ENCODE results near the gene ZBTB20.

DNA sequence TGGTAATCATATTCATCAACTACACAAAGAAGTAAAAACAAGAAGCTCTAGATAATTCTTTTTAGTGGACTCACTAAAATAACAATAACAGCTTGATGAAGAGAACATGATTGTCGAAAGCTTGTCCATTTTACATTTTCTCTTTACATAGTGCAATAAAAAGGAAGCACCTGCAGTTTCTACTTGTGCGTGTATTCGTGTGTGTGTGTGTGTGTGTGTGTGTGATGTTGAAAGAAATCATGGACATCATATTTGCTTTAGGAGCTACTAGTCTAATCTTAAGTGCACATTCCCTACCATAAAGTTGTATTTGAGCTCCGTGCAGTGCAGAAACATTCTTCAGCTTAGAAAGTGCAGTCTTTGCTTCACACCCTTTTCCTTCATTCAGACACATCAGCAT, 288.8 kb downstream of the ZBTB20 start:
- TF ChIP-seq, protein P1, sequence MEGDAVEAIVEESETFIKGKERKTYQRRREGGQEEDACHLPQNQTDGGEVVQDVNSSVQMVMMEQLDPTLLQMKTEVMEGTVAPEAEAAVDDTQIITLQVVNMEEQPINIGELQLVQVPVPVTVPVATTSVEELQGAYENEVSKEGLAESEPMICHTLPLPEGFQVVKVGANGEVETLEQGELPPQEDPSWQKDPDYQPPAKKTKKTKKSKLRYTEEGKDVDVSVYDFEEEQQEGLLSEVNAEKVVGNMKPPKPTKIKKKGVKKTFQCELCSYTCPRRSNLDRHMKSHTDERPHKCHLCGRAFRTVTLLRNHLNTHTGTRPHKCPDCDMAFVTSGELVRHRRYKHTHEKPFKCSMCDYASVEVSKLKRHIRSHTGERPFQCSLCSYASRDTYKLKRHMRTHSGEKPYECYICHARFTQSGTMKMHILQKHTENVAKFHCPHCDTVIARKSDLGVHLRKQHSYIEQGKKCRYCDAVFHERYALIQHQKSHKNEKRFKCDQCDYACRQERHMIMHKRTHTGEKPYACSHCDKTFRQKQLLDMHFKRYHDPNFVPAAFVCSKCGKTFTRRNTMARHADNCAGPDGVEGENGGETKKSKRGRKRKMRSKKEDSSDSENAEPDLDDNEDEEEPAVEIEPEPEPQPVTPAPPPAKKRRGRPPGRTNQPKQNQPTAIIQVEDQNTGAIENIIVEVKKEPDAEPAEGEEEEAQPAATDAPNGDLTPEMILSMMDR (IDR thresholded peaks at IDR 0.05; ENCODE audit: low read length), result no peak
- TF ChIP-seq EZH2 (optimal IDR thresholded peaks at IDR 0.05; ENCODE audit: low read depth, low read length), result no peak

Measured in MM.1S (cell line).